Neural cell (in vitro differentiated cells): ENCODE results near the gene NR2F1-AS1. TPM values are rescaled to one million over a fixed set of nuclear protein-coding genes. Genes with fewer than 3 reads are reported as not detected.
"Not testable (repeated sequence)": the region's sequence is repeated elsewhere in the genome, so short reads cannot be mapped to it uniquely, and the experiment has no call there.

Experiments
- H2AFZ ChIP-seq: fragments of 200-600, 300-800 bp; sonication (generic), shearing (Covaris generic); 2 replicates; pipeline ENCODE4 v1.6.0; 2014; ENCODE audit warnings: low read depth, mild to moderate bottlenecking, antibody characterized with exemption, low read length, moderate library complexity
- H3F3A ChIP-seq: fragments of 200-600 bp; shearing (Covaris generic); 2 replicates; pipeline ENCODE4 v1.6.1; 2016; ENCODE audit warnings: mild to moderate bottlenecking, moderate library complexity, mixed read lengths, antibody characterized with exemption, low read length; ENCODE audit not compliant: insufficient read depth, poor library complexity, severe bottlenecking
- H3K27ac ChIP-seq: fragments of 200-600, 300-800 bp; sonication (generic), shearing (Covaris generic); 2 replicates; pipeline ENCODE4 v1.5.1; 2014; ENCODE audit warnings: mild to moderate bottlenecking, low read length, moderate library complexity
- H3K27me3 ChIP-seq: fragments of 300-800, 200-600 bp; sonication (generic), shearing (Covaris generic); 2 replicates; pipeline ENCODE4 v1.6.0; 2014; ENCODE audit warnings: mild to moderate bottlenecking, low read depth, low read length, moderate library complexity; ENCODE audit not compliant: insufficient read depth
- H3K36me3 ChIP-seq: fragments of 300-800, 200-600 bp; sonication (generic), shearing (Covaris generic); 2 replicates; pipeline ENCODE4 v1.5.1; 2014; ENCODE audit warnings: mild to moderate bottlenecking, antibody characterized with exemption, low read length, moderate library complexity; ENCODE audit not compliant: insufficient read depth
- H3K4me2 ChIP-seq: fragments of 300-800, 200-600 bp; sonication (generic), shearing (Covaris generic); 2 replicates; pipeline ENCODE4 v1.6.0; 2014; ENCODE audit warnings: mild to moderate bottlenecking, low read length
- H3K4me3 ChIP-seq: fragments of 300-800, 200-600 bp; sonication (generic), shearing (Covaris generic); 2 replicates; pipeline ENCODE4 v1.5.1; 2014; ENCODE audit warnings: mild to moderate bottlenecking, low read length, moderate library complexity
- H3K79me2 ChIP-seq: fragments of 200-600 bp; shearing (Covaris generic); replicated peaks from 2 replicates; pipeline ENCODE4 v1.6.0; 2014; ENCODE audit warnings: mild to moderate bottlenecking, low read length, moderate library complexity; ENCODE audit not compliant: insufficient read depth
- H3K9ac ChIP-seq: fragments of 300-800, 200-600 bp; sonication (generic), shearing (Covaris generic); 2 replicates; pipeline ENCODE4 v1.6.1; 2016; ENCODE audit warnings: mild to moderate bottlenecking, low read length, mixed read lengths
- H3K9me2 ChIP-seq: fragments of 200-600 bp; shearing (Covaris generic); 2 replicates; pipeline ENCODE4 v1.6.1; 2016; ENCODE audit warnings: mild to moderate bottlenecking, low read length, mixed read lengths; ENCODE audit not compliant: insufficient read depth
- H3K9me3 ChIP-seq: fragments of 200-600, 300-800 bp; sonication (generic), shearing (Covaris generic); 2 replicates; pipeline ENCODE4 v1.6.1; 2016; ENCODE audit warnings: mild to moderate bottlenecking, mixed run types, low read length, moderate library complexity, mixed read lengths
- H4K20me1 ChIP-seq: fragments of 200-600 bp; shearing (Covaris generic); 2 replicates; pipeline ENCODE4 v1.6.1; 2016; ENCODE audit warnings: mild to moderate bottlenecking, mixed run types; ENCODE audit not compliant: insufficient read depth
- EP300 ChIP-seq: fragments of 450-650 bp; conservative IDR thresholded peaks from 2 replicates; pipeline ENCODE4 v1.6.1; 2014; ENCODE audit warnings: antibody characterized with exemption, mild to moderate bottlenecking, moderate library complexity; ENCODE audit not compliant: poor library complexity, severe bottlenecking
- EZH2 ChIP-seq: fragments of 200-600, 300-800 bp; shearing (Covaris generic), sonication (generic); IDR thresholded peaks from 2 replicates; pipeline ENCODE4 v1.6.1; 2014; ENCODE audit warnings: antibody characterized with exemption, low read length, borderline replicate concordance, mild to moderate bottlenecking; ENCODE audit not compliant: insufficient read depth, poor library complexity, severe bottlenecking
- MXI1 ChIP-seq: fragments of 450-650 bp; conservative IDR thresholded peaks from 2 replicates; pipeline ENCODE4 v1.6.1; 2014; ENCODE audit warnings: antibody characterized with exemption, mild to moderate bottlenecking; ENCODE audit not compliant: poor library complexity, severe bottlenecking
- POLR2AphosphoS5 ChIP-seq: IDR thresholded peaks from 2 replicates; pipeline ENCODE4 v1.6.1; 2012
- RAD21 ChIP-seq: fragments of 450-650 bp; conservative IDR thresholded peaks from 2 replicates; pipeline ENCODE4 v1.6.1; 2014; ENCODE audit warnings: antibody characterized with exemption, mild to moderate bottlenecking, moderate library complexity
- REST ChIP-seq: IDR thresholded peaks from 2 replicates; pipeline ENCODE4 v1.6.1; 2012; ENCODE audit warnings: borderline replicate concordance
- SMC3 ChIP-seq: fragments of 450-650 bp; conservative IDR thresholded peaks from 2 replicates; pipeline ENCODE4 v1.6.1; 2014; ENCODE audit warnings: antibody characterized with exemption, mild to moderate bottlenecking, moderate library complexity; ENCODE audit not compliant: poor library complexity
- TAF1 ChIP-seq: IDR thresholded peaks from 2 replicates; pipeline ENCODE4 v1.6.1; 2012; ENCODE audit warnings: low read depth
- polyA plus RNA-seq: library from polyadenylated mRNA; depleted of rRNA; stranded (reverse); fragments of >200 nt; gene quantifications from 2 replicates; pipeline ENCODE4 v1.2.3, GENCODE V29; 2014
- TF ChIP-seq, protein P1 (sequence below): fragments of 450-650 bp; IDR thresholded peaks from 2 replicates; pipeline ENCODE4 v1.5.1; 2014; ENCODE audit warnings: antibody characterized with exemption, mild to moderate bottlenecking, moderate library complexity; ENCODE audit not compliant: poor library complexity, severe bottlenecking

Gene NR2F1-AS1
- polyA plus RNA-seq, 1 donor from 2014 or later, result 0.24 TPM

- Histone ChIP-seq H3F3A (no peaks in the 10 kb centered on the region), H2AFZ (no peak overlapping the region), H4K20me1 (no peaks in the 10 kb centered on the region), H3K79me2 (no peaks in the 10 kb centered on the region), H3K4me3 (no peak overlapping the region), H3K27ac (no peak overlapping the region), H3K4me2 (no peak overlapping the region), H3K9me3 (no peaks in the 10 kb centered on the region), H3K9ac (no peak overlapping the region), H3K36me3 (no peaks in the 10 kb centered on the region), H3K27me3 (no peaks in the 10 kb centered on the region), H3K9me2 (no peaks in the 10 kb centered on the region)
- TF ChIP-seq, protein P1, sequence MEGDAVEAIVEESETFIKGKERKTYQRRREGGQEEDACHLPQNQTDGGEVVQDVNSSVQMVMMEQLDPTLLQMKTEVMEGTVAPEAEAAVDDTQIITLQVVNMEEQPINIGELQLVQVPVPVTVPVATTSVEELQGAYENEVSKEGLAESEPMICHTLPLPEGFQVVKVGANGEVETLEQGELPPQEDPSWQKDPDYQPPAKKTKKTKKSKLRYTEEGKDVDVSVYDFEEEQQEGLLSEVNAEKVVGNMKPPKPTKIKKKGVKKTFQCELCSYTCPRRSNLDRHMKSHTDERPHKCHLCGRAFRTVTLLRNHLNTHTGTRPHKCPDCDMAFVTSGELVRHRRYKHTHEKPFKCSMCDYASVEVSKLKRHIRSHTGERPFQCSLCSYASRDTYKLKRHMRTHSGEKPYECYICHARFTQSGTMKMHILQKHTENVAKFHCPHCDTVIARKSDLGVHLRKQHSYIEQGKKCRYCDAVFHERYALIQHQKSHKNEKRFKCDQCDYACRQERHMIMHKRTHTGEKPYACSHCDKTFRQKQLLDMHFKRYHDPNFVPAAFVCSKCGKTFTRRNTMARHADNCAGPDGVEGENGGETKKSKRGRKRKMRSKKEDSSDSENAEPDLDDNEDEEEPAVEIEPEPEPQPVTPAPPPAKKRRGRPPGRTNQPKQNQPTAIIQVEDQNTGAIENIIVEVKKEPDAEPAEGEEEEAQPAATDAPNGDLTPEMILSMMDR, result no peak
- TF ChIP-seq TAF1 (no peak), SMC3 (no peak), EP300 (no peak)
Observed at GRCh38 chr5:93511445-93511844, 69.6 kb downstream of the NR2F1-AS1 start.

- H3K27me3 ChIP-seq, result no peaks in the 10 kb centered on the region
- TF ChIP-seq REST (no peak), SMC3 (no peak), TAF1 (no peak), EP300 (no peak), EZH2 (no peak), RAD21 (no peak), MXI1 (no peak), POLR2AphosphoS5 (no peak)
- TF ChIP-seq, protein P1, result no peak
- no peaks in the 10 kb centered on the region for H3F3A ChIP-seq
- H3K9ac ChIP-seq, result no peak overlapping the region
- H4K20me1 ChIP-seq, result no peaks in the 10 kb centered on the region
- no peak overlapping the region for H3K4me2 ChIP-seq
- no peak overlapping the region for H2AFZ ChIP-seq
- H3K27ac ChIP-seq, result no peak overlapping the region
- H3K4me3 ChIP-seq, result no peak overlapping the region
- H3K9me3 ChIP-seq, result no peaks in the 10 kb centered on the region
- H3K9me2 ChIP-seq, result no peaks in the 10 kb centered on the region
- H3K79me2 ChIP-seq, result no peaks in the 10 kb centered on the region
- no peaks in the 10 kb centered on the region for H3K36me3 ChIP-seq
Observed at GRCh38 chr5:93510626-93511380, 70.2 kb downstream of the NR2F1-AS1 start.

GRCh38 chr5:93505553-93505952 is 75.5 kb downstream of the NR2F1-AS1 start:
- not testable (repeated sequence) for H3F3A ChIP-seq, H3K9me2 ChIP-seq, H3K79me2 ChIP-seq, H3K4me3 ChIP-seq, H4K20me1 ChIP-seq, H3K9me3 ChIP-seq, H3K36me3 ChIP-seq, H3K9ac ChIP-seq, H3K4me2 ChIP-seq, H3K27ac ChIP-seq, H3K27me3 ChIP-seq, H2AFZ ChIP-seq
